ENCODE measurements around the gene PCDH9.

PCDH9 gene

GRCh38 chr13:66314911-66315310, 915.2 kb downstream of the PCDH9 start:
- Histone ChIP-seq H3K23ac (ENCODE audit: low read depth, low read length, poor library complexity) (no peak overlapping the region), H4K8ac (ENCODE audit: low read depth, low read length) (no peak overlapping the region)
- no CpG with 5 or more reads among the region's 3 CpGs for WGBS, 2 donors (ENCODE audit: extremely low coverage in 2 of 2, insufficient read length in 2 of 2, insufficient replicate concordance in 1 of 2)

GRCh38 chr13:66313413-66313812, 916.7 kb downstream of the PCDH9 start:
- Histone ChIP-seq H4K8ac (ENCODE audit: low read depth, low read length) (no peak overlapping the region), H2BK15ac (ENCODE audit: low read length) (no peak overlapping the region), H3K9ac (ENCODE audit: low read depth, low read length, poor library complexity) (no peak overlapping the region), H3K36me3 (replicated peaks in 1 of 2; ENCODE audit: control insufficient read depth in 2 of 2, insufficient read depth in 2 of 2, low read length in 2 of 2) (no peaks in the 10 kb centered on the region), H3K27me3 (ENCODE audit: control insufficient read depth in 3 of 3, insufficient read depth in 3 of 3, low read depth in 1 of 3, low read length in 3 of 3) (no peaks in the 10 kb centered on the region), H3K9me3 (replicated peaks in 1 of 2; ENCODE audit: control insufficient read depth in 2 of 2, insufficient read depth in 1 of 2, low read depth in 1 of 2, low read length in 2 of 2) (no peaks in the 10 kb centered on the region), H3K14ac (ENCODE audit: low read length) (no peak overlapping the region), H2BK5ac (ENCODE audit: low read length) (no peak overlapping the region), H2AK5ac (ENCODE audit: low read depth, low read length) (no peak overlapping the region), H3K4me3 (ENCODE audit: low read length in 2 of 2) (no peak overlapping the region), H3K79me1 (ENCODE audit: low read depth, low read length) (no peaks in the 10 kb centered on the region), H2BK12ac (ENCODE audit: low read length) (no peak overlapping the region), H3K27ac (replicated peaks; ENCODE audit: low read length) (no peak overlapping the region), H3K18ac (ENCODE audit: low read length) (no peak overlapping the region), H3K4me2 (ENCODE audit: insufficient read depth, low read length, poor library complexity, severe bottlenecking) (no peak overlapping the region), H3K23ac (ENCODE audit: low read depth, low read length, poor library complexity) (no peak overlapping the region), H2AFZ (ENCODE audit: low read length) (no peak overlapping the region), H3K4ac (ENCODE audit: low read length) (no peak overlapping the region), H2BK120ac (ENCODE audit: low read depth, low read length) (no peak overlapping the region), H3K4me1 (ENCODE audit: control insufficient read depth in 2 of 2, insufficient read depth in 1 of 2, low read depth in 1 of 2, low read length in 2 of 2) (peaks cover 4% of the 10 kb centered on the region in 2 donors), H4K91ac (ENCODE audit: low read depth, low read length, poor library complexity) (no peak overlapping the region)
- no CpG with 5 or more reads among the region's 3 CpGs for WGBS, 2 donors (ENCODE audit: extremely low coverage in 2 of 2, insufficient read length in 2 of 2, insufficient replicate concordance in 1 of 2)
- DNase-seq (ENCODE audit: low spot score): no peak

More at GRCh38 chr13:66314911-66315310, 915.2 kb downstream of the PCDH9 start:
- Histone ChIP-seq H2BK5ac (ENCODE audit: low read length) (no peak overlapping the region), H2AK5ac (ENCODE audit: low read depth, low read length) (no peak overlapping the region), H3K14ac (ENCODE audit: low read length) (no peak overlapping the region), H3K4me3 (ENCODE audit: low read length in 2 of 2) (no peak overlapping the region), H4K91ac (ENCODE audit: low read depth, low read length, poor library complexity) (no peak overlapping the region), H3K4me1 (ENCODE audit: control insufficient read depth in 2 of 2, insufficient read depth in 1 of 2, low read depth in 1 of 2, low read length in 2 of 2) (peaks cover 4% of the 10 kb centered on the region in 2 donors), H3K18ac (ENCODE audit: low read length) (no peak overlapping the region), H2BK120ac (ENCODE audit: low read depth, low read length) (no peak overlapping the region), H3K4me2 (ENCODE audit: insufficient read depth, low read length, poor library complexity, severe bottlenecking) (no peak overlapping the region), H3K27me3 (ENCODE audit: control insufficient read depth in 3 of 3, insufficient read depth in 3 of 3, low read depth in 1 of 3, low read length in 3 of 3) (no peaks in the 10 kb centered on the region), H2BK12ac (ENCODE audit: low read length) (no peak overlapping the region), H3K79me1 (ENCODE audit: low read depth, low read length) (no peaks in the 10 kb centered on the region), H2BK15ac (ENCODE audit: low read length) (no peak overlapping the region), H3K4ac (ENCODE audit: low read length) (no peak overlapping the region), H3K36me3 (replicated peaks in 1 of 2; ENCODE audit: control insufficient read depth in 2 of 2, insufficient read depth in 2 of 2, low read length in 2 of 2) (no peaks in the 10 kb centered on the region), H3K9me3 (replicated peaks in 1 of 2; ENCODE audit: control insufficient read depth in 2 of 2, insufficient read depth in 1 of 2, low read depth in 1 of 2, low read length in 2 of 2) (no peaks in the 10 kb centered on the region), H2AFZ (ENCODE audit: low read length) (no peak overlapping the region), H3K9ac (ENCODE audit: low read depth, low read length, poor library complexity) (no peak overlapping the region), H3K27ac (replicated peaks; ENCODE audit: low read length) (no peak overlapping the region)
- no peak for DNase-seq (ENCODE audit: low spot score)

GRCh38 chr13:66312312-66313087, 917.6 kb downstream of the PCDH9 start:
- no CpG with 5 or more reads among the region's 10 CpGs for WGBS, 2 donors (ENCODE audit: extremely low coverage in 2 of 2, insufficient read length in 2 of 2, insufficient replicate concordance in 1 of 2)
- Histone ChIP-seq H2BK5ac (ENCODE audit: low read length) (no peak overlapping the region), H2BK120ac (ENCODE audit: low read depth, low read length) (no peak overlapping the region), H3K4ac (ENCODE audit: low read length) (no peak overlapping the region), H3K36me3 (replicated peaks in 1 of 2; ENCODE audit: control insufficient read depth in 2 of 2, insufficient read depth in 2 of 2, low read length in 2 of 2) (no peaks in the 10 kb centered on the region), H3K18ac (ENCODE audit: low read length) (no peak overlapping the region), H3K9me3 (replicated peaks in 1 of 2; ENCODE audit: control insufficient read depth in 2 of 2, insufficient read depth in 1 of 2, low read depth in 1 of 2, low read length in 2 of 2) (no peaks in the 10 kb centered on the region), H2AFZ (ENCODE audit: low read length) (no peak overlapping the region), H4K8ac (ENCODE audit: low read depth, low read length) (no peak overlapping the region), H2AK5ac (ENCODE audit: low read depth, low read length) (no peak overlapping the region), H2BK12ac (ENCODE audit: low read length) (no peak overlapping the region), H3K27me3 (ENCODE audit: control insufficient read depth in 3 of 3, insufficient read depth in 3 of 3, low read depth in 1 of 3, low read length in 3 of 3) (no peaks in the 10 kb centered on the region), H3K27ac (replicated peaks; ENCODE audit: low read length) (no peak overlapping the region), H3K9ac (ENCODE audit: low read depth, low read length, poor library complexity) (no peak overlapping the region), H3K4me3 (ENCODE audit: low read length in 2 of 2) (no peak overlapping the region), H4K91ac (ENCODE audit: low read depth, low read length, poor library complexity) (no peak overlapping the region), H3K4me1 (ENCODE audit: control insufficient read depth in 2 of 2, insufficient read depth in 1 of 2, low read depth in 1 of 2, low read length in 2 of 2) (peaks cover 4% of the 10 kb centered on the region in 2 donors), H3K4me2 (ENCODE audit: insufficient read depth, low read length, poor library complexity, severe bottlenecking) (no peak overlapping the region), H3K14ac (ENCODE audit: low read length) (no peak overlapping the region), H2BK15ac (ENCODE audit: low read length) (no peak overlapping the region), H3K79me1 (ENCODE audit: low read depth, low read length) (no peaks in the 10 kb centered on the region), H3K23ac (ENCODE audit: low read depth, low read length, poor library complexity) (no peak overlapping the region)
- DNase-seq (ENCODE audit: low spot score): no peak

DNA sequence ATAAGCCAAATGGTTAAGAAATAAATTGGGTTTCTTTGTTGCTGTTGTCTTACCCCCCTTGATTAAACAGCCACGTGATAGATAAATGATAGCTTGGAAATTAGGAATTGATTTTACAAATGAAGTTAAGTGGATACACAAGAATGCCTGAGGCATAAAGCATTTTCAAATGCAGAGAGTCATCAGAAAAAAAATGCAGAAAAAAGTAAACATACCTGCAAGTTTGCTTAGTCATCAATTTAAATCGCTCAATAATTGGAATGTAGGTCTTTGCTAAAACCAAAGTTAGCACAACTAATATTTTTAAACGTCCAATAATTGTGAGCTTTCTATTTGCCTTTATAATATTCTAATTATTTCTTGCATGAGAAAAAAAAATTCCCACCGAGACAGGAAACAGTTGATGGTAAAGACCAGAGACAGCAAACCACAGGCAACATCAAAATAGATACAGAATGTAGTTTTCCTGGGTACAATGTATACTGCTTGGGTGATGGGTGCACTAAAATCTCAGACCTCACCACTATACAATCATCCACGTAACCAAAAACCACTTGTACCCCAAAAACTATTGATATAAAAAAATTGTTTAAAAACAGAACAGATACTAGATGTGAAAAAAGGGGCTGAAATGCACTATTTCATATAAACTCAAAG, 924.0 kb downstream of the PCDH9 start:
- no peak overlapping the region for H2AK5ac ChIP-seq (ENCODE audit: low read depth, low read length)
- no peaks in the 10 kb centered on the region for H3K9me3 ChIP-seq (replicated peaks in 1 of 2; ENCODE audit: control insufficient read depth in 2 of 2, insufficient read depth in 1 of 2, low read depth in 1 of 2, low read length in 2 of 2)
- H3K36me3 ChIP-seq (replicated peaks in 1 of 2; ENCODE audit: control insufficient read depth in 2 of 2, insufficient read depth in 2 of 2, low read length in 2 of 2): no peaks in the 10 kb centered on the region
- no peak for DNase-seq (ENCODE audit: low spot score)
- no CpG with 5 or more reads among the region's 5 CpGs for WGBS, 2 donors (ENCODE audit: extremely low coverage in 2 of 2, insufficient read length in 2 of 2, insufficient replicate concordance in 1 of 2)
- H3K4me2 ChIP-seq (ENCODE audit: insufficient read depth, low read length, poor library complexity, severe bottlenecking): no peak overlapping the region
- H3K4me3 ChIP-seq (ENCODE audit: low read length in 2 of 2): no peak overlapping the region
- H3K4me1 ChIP-seq (ENCODE audit: control insufficient read depth in 2 of 2, insufficient read depth in 1 of 2, low read depth in 1 of 2, low read length in 2 of 2): peaks cover 0 to under 1% of the 10 kb centered on the region in 2 donors
- no peak overlapping the region for H3K9ac ChIP-seq (ENCODE audit: low read depth, low read length, poor library complexity)
- no peak overlapping the region for H3K4ac ChIP-seq (ENCODE audit: low read length)
- no peaks in the 10 kb centered on the region for H3K79me1 ChIP-seq (ENCODE audit: low read depth, low read length)
- no peak overlapping the region for H3K23ac ChIP-seq (ENCODE audit: low read depth, low read length, poor library complexity)
- H3K27me3 ChIP-seq (ENCODE audit: control insufficient read depth in 3 of 3, insufficient read depth in 3 of 3, low read depth in 1 of 3, low read length in 3 of 3): no peaks in the 10 kb centered on the region
- H2BK5ac ChIP-seq (ENCODE audit: low read length): no peak overlapping the region
- no peak overlapping the region for H4K91ac ChIP-seq (ENCODE audit: low read depth, low read length, poor library complexity)
- H2BK15ac ChIP-seq (ENCODE audit: low read length): no peak overlapping the region
- H4K8ac ChIP-seq (ENCODE audit: low read depth, low read length): no peak overlapping the region
- H2BK120ac ChIP-seq (ENCODE audit: low read depth, low read length): no peak overlapping the region
- H3K27ac ChIP-seq (replicated peaks; ENCODE audit: low read length): no peak overlapping the region
- no peak overlapping the region for H3K18ac ChIP-seq (ENCODE audit: low read length)
- no peak overlapping the region for H2AFZ ChIP-seq (ENCODE audit: low read length)
- H3K14ac ChIP-seq (ENCODE audit: low read length): no peak overlapping the region
- H2BK12ac ChIP-seq (ENCODE audit: low read length): no peak overlapping the region

Measured in neuronal stem cell (in vitro differentiated cells).